Kidney epithelial cell (primary cell): Measurements from ENCODE around the gene DISC1. TPM values are rescaled to one million over a fixed set of nuclear protein-coding genes. Genes with fewer than 3 reads are reported as not detected.

Source experiments
- DNase-seq: peaks from one replicate; pipeline ENCODE4 v3.0.0-alpha.2; 2010; ENCODE audit warnings: low read depth
- H3K27me3 ChIP-seq: 2 replicates; pipeline ENCODE4 v1.6.0; 2011; ENCODE audit warnings: low read length; ENCODE audit not compliant: control insufficient read depth, insufficient read depth
- H3K36me3 ChIP-seq: 2 replicates; pipeline ENCODE4 v1.5.1; 2011; ENCODE audit warnings: low read length; ENCODE audit not compliant: control insufficient read depth, insufficient read depth
- H3K4me3 ChIP-seq: 2 replicates; pipeline ENCODE4 v1.5.1; 2011; ENCODE audit warnings: low read depth, mild to moderate bottlenecking, control low read depth, low read length
- total RNA-seq: library from RNA; depleted of rRNA; stranded (reverse); fragments of >200 nt; gene quantifications from 2 replicates; pipeline ENCODE4 v1.2.3, GENCODE V29; 2015
- TF ChIP-seq, protein P1 (sequence below): IDR thresholded peaks from 2 replicates; pipeline ENCODE4 v1.5.1; 2011; ENCODE audit warnings: mild to moderate bottlenecking, moderate library complexity, low read length, control low read depth, inconsistent platforms; ENCODE audit not compliant: insufficient read depth, poor library complexity, severe bottlenecking

DISC1 gene
- total RNA-seq, 1 donor from 2014 or later = 5.8 TPM

- Histone ChIP-seq H3K36me3 (no peaks in the 10 kb centered on the region), H3K27me3 (no peaks in the 10 kb centered on the region), H3K4me3 (no peak overlapping the region)
- no peak for DNase-seq
- TF ChIP-seq, protein P1, sequence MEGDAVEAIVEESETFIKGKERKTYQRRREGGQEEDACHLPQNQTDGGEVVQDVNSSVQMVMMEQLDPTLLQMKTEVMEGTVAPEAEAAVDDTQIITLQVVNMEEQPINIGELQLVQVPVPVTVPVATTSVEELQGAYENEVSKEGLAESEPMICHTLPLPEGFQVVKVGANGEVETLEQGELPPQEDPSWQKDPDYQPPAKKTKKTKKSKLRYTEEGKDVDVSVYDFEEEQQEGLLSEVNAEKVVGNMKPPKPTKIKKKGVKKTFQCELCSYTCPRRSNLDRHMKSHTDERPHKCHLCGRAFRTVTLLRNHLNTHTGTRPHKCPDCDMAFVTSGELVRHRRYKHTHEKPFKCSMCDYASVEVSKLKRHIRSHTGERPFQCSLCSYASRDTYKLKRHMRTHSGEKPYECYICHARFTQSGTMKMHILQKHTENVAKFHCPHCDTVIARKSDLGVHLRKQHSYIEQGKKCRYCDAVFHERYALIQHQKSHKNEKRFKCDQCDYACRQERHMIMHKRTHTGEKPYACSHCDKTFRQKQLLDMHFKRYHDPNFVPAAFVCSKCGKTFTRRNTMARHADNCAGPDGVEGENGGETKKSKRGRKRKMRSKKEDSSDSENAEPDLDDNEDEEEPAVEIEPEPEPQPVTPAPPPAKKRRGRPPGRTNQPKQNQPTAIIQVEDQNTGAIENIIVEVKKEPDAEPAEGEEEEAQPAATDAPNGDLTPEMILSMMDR = no peak
Measured at GRCh38 chr1:231949277-231950091, 322.9 kb downstream of the DISC1 start.

DNA sequence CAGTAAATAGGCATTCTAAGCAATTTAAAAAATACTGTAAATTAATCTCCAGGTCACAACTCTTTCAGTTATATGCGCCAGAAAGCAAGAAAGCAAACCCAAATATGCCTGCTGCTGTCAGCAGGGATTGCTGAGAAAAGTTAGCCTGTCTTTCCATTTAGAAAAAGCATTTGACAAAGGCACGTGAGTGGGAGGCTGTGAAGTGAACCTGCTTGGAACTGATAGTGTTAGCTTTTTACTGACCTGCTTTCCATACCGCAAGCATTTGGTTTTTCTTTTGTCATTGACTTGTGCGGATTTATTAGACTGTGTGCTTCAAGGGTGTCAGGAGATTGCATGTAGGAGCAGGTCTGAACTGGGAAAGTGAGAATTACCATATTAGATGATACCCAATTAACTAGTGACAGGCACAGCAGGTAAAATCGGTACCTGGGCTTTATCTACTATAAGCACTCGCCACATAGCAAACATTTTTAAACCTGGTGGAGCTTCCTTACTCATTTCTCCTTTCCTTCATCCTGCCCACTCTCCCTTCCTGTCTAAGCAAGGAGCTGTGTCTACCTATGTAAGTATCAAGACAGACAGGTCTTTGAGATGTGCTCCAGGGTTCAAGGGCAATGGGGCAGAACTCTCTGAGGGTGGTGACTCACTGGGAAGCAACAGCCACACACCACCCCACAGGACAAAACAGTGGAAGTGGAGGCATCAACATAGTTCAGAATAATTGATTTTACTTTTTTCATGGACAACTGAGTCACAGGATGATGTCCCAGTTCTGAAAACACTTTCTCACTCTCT, 323.9 kb downstream of the DISC1 start:
- Histone ChIP-seq H3K36me3 (no peaks in the 10 kb centered on the region), H3K27me3 (no peaks in the 10 kb centered on the region), H3K4me3 (no peak overlapping the region)
- no peak for DNase-seq
- TF ChIP-seq, protein P1 = no peak

DNA sequence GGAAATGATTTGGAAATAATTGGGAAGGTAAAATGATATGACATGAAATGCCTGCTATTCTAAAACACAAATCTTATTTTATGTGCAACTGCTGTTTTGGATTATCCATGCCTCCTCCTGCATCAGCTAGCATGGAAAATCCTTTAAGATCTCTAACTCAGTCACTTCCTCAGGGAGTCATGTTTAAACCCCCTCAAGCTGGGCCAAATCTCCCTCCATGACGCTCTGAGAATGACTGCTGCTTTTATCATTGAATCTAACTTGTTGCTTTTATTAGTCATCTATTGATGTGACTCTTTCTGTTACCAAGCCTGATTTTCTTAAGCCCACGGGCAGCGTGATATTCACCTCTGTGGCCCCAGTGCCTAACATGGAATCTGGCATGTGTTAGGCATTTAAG, 324.8 kb downstream of the DISC1 start:
- peak; percentile 29 for DNase-seq
- no peaks in the 10 kb centered on the region for H3K36me3 ChIP-seq
- H3K4me3 ChIP-seq = no peak overlapping the region
- TF ChIP-seq, protein P1 = no peak
- H3K27me3 ChIP-seq = no peaks in the 10 kb centered on the region

- H3K36me3 ChIP-seq = no peaks in the 10 kb centered on the region
- DNase-seq = no peak
- no peak overlapping the region for H3K4me3 ChIP-seq
- TF ChIP-seq, protein P1 = no peak
- no peaks in the 10 kb centered on the region for H3K27me3 ChIP-seq
Measured at GRCh38 chr1:231952154-231952553, 325.6 kb downstream of the DISC1 start.

- Histone ChIP-seq H3K4me3 (no peak overlapping the region), H3K27me3 (no peaks in the 10 kb centered on the region), H3K36me3 (no peaks in the 10 kb centered on the region)
- peak; percentile 25 for DNase-seq
- TF ChIP-seq, protein P1 = no peak
Measured at GRCh38 chr1:231953660-231954059, 327.1 kb downstream of the DISC1 start.
